Measurements from ENCODE around the gene OR56A5.

OR56A5 gene

DNA sequence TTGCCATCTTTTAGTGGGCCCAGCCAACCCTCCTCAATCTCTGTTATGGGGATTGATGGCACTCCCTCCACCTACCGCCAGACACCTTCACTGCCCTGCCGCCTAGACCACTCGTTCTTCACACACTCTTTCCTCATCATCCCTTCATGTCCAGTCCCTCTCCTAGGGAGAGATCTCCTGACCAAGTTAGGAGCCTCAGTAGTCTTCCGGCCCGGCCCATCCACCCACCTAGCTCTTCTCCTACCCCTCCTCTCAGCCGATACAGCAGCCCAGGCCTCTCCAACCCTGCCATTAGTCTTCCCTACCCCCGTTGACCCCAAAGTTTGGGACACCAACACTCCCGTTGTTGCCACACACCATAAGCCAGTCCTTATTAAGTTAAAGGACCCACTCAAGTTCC, 37.2 kb downstream of the OR56A5 start:
- DNase-seq = no peak

DNA sequence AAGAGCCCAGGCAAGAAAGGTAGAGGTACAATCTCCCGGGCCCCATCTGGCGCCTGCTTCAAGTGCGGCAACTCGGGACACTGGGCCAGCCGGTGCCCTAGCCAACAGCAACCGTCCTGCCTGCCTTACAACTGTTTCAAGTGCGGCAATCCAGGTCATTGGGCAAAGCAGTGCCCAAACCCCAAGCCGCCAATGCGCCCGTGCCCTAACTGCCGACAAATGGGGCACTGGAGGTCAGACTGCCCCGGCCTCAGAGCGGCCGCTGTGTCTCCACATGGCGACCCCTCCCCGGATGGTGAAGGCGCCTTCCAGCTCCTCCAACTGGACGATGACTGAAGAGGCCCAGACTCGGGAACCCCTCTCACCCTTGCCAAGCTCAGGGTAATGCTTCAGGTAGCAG, 37.7 kb downstream of the OR56A5 start:
- DNase-seq = no peak

DNA sequence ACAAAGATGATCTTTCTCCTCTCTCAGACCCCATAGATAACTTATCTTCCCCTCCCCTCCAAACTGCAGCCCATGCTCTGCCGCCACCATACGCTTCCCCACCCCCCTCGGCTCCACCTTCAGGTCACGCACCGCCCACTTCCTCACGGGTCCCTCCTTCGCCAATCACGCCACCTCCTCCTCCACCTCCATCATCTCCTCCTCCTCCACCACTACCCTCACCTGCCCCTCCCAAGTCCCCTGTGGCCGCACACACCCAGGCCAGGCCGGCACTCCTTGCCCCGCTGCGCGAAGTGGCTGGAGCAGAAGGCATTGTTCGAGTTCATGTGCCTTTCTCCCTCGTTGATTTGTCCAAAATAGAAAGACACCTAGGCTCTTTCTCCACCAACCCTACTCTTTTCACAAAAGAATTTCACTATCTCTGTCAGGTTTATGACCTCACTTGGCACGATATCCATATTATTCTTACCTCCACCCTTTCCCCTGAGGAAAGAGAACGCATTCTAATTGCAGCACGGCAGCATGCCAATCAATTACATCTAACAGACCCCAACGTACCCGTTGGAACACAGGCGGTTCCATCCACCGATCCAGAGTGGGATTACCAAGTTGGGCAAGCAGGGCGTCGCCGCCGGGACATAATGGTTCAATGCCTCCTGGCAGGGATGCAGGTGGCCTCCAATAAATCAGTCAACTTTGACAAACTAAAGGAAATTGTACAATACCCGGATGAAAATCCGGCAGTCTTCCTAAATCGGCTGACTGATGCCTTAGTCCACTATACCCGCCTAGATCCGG, 38.5 kb downstream of the OR56A5 start:
- no peak for DNase-seq

DNA sequence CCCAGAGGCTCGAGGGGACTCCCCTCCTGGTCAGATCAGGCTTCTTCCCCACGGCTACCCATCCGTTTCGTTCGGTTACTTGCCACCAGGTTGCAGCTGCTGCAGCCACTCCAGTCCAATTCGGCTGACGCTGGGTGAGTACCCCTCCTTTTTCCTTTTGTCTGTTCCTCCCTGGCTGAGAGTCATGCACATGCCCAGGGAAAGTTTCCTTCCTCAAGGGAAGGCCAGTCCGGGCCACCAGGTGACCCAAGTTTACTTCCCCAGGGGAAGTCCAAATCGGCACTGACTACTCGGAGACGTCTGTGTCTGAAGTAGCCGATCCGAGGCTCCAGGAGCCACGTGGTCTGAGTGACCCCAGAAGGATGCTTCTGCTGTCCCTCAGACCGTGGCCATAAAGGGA, 39.5 kb downstream of the OR56A5 start:
- DNase-seq = no peak

DNA sequence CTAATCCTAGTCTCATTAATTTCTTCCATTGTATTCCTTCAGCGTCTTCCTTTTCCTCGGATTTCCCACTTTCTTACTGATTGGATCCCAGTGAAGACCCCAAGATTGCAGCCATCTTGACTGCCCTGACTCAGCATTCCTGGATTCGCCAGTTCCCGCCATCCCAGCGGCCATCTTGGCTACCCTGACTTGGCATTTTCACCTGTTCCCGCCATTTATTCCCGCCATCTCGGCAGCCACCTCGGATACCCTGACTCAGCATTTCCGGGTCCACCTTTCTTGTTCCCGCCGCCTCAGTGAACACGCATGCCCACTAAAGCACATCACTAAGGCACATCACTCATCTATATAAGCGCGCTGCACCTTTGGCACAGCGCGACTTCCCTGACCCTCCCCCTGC, 40.0 kb downstream of the OR56A5 start:
- DNase-seq = no peak

DNA sequence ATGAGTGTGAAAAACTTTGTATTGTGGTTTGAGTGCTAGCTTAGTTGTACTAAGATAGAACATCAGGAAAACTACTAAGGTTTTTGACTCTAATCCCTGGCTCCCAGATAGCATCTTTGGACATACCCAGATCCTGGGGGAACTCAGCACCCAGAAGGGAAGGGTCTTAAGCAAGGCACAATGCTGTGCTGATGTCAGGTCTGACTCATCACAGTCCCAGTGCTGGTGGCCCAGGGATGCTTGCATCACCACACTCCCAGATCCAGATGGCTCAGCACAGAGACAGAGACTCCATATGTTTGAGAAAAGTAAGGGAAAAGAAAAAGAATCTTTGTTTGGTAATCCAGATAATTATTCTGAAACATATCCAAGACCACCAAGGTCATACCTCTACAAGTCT, 44.5 kb downstream of the OR56A5 start:
- no peak for DNase-seq

DNA sequence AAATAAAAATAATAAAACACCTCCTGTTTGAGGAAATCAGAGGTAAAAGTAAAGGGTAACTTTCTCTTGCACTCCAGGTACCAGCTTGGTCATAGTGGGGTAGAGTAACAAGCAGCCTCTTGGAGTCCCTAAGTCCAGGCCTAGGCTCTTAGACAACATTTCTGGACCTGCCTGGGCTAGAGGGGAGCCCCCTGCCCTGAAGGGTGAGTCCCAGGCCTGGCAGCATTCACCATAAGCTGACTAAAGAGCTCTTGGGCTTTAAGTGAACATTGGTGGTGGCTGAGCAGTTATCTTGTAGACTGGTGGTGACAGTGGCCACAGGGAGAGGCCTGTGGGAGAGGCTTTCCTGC, 44.9 kb downstream of the OR56A5 start:
- no peak for DNase-seq

DNA sequence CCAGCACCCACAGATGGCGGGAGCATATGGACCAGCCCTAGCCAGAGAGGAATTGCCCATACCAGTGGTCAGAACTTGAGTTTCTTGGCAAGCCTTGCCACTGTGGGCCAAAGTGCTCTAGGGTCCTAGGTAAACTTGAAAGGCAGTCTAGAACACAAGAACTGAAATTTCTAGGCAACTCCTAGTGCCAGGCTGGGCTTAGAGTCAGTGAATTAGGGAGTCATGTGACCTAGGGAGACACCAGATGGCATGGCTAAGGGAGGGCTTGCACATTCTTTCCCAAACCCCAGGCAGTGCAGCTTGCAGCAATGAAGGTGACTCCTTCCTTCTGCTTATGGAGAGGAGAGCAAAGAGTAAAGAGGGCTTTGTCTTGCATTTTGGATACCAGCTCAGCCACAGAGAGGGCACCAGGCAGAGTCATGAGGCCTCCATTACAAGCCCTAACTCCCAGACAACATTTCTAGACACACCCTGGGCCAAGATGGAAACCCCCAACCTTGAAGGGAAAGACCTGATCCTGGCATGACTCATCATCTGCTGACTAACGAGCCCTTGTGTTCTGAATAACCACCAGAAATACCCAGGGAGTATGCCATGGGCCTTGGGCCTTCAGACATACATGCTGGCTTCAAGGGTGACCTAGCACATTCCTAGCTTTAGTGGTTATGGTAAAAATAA, 45.4 kb downstream of the OR56A5 start:
- DNase-seq = no peak
